GM12878 (cell line): ENCODE measurements around the gene ADGRL4. TPM values are rescaled to one million over a fixed set of nuclear protein-coding genes. Genes with fewer than 3 reads are reported as not detected.

Source experiments
- ATAC-seq: fragments of 200-7000 bp; cut with Tn5 transposase; 3 replicates; pipeline ENCODE4 v1.9.1; 2020; ENCODE audit warnings: mild to moderate bottlenecking, moderate library complexity
- BruUV-seq: library from RNA; stranded (reverse); fragments of 400-500 nt; replicated peaks from 2 replicates; lab custom pipeline; 2021; lab: Mats Ljungman, UMichigan
- CTCF ChIA-PET: fragments of 300-600 bp; sonication (Branson Sonifier 250); formaldehyde crosslinking; extraction: SDS; loops from one replicate; lab custom pipeline; 2021; ENCODE audit warnings: inconsistent platforms; lab: Yijun Ruan, JAX
- POLR2A ChIA-PET: fragments of 350-600 bp; formaldehyde crosslinking; extraction: SDS; loops from one replicate; lab custom pipeline; 2021; ENCODE audit warnings: inconsistent platforms; lab: Charles Lee
- RAD21 ChIA-PET: fragments of 300-600 bp; sonication (Branson Sonifier 250); formaldehyde crosslinking; loops from one replicate; lab custom pipeline; 2023; ENCODE audit warnings: antibody characterized with exemption; ENCODE audit not compliant: unreplicated experiment; lab: Charles Lee
- SMC1A ChIA-PET: fragments of 300-600 bp; sonication (Branson Sonifier 250); formaldehyde crosslinking; loops from one replicate; lab custom pipeline; 2023; ENCODE audit not compliant: unreplicated experiment, uncharacterized antibody; lab: Charles Lee
- DNase-seq: peaks from one replicate; pipeline ENCODE4 v3.0.0-alpha.2; 2011; ENCODE audit warnings: low read depth, low spot score
- FAIRE-seq: peaks from 3 replicates; lab custom pipeline; 2011; peaks lifted over from hg19 to GRCh38; lab: Jason Lieb, UNC
- H2AFZ ChIP-seq: 2 replicates; pipeline ENCODE4 v1.6.0; 2011; ENCODE audit warnings: low read depth, low read length, control low read depth; ENCODE audit not compliant: control insufficient read depth
- H3K27ac ChIP-seq: 2 replicates; pipeline ENCODE4 v1.5.1; 2011; ENCODE audit warnings: control low read depth; ENCODE audit not compliant: control insufficient read depth, insufficient read depth
- H3K27me3 ChIP-seq, 2 experiments: replicated peaks in 1 of 2; 2 replicates each; pipeline versions ENCODE4 v1.6.0 to v1.6.1; 2011; ENCODE audit warnings: low read length in 1 of 2; ENCODE audit not compliant: control insufficient read depth in 2 of 2, insufficient read depth in 2 of 2
- H3K36me3 ChIP-seq, 2 experiments: 2 replicates each; pipeline ENCODE4 v1.5.1; 2011; ENCODE audit warnings: low read length in 1 of 2; ENCODE audit not compliant: control insufficient read depth in 2 of 2, insufficient read depth in 2 of 2
- H3K4me1 ChIP-seq: 2 replicates; pipeline ENCODE4 v1.6.1; 2011; ENCODE audit warnings: mild to moderate bottlenecking, low read length, moderate library complexity, mixed read lengths; ENCODE audit not compliant: control insufficient read depth, insufficient read depth
- H3K4me2 ChIP-seq: 2 replicates; pipeline ENCODE4 v1.6.0; 2011; ENCODE audit warnings: control low read depth; ENCODE audit not compliant: control insufficient read depth, insufficient read depth
- H3K4me3 ChIP-seq: fragments of 200-600 bp; sonication (generic); 2 replicates; pipeline ENCODE4 v1.5.1; 2016
- H3K79me2 ChIP-seq: 2 replicates; pipeline ENCODE4 v1.6.0; 2011; ENCODE audit warnings: low read length; ENCODE audit not compliant: control insufficient read depth, insufficient read depth
- H3K9ac ChIP-seq: 2 replicates; pipeline ENCODE4 v1.8.0; 2011; ENCODE audit warnings: low read length, control low read depth, mixed read lengths; ENCODE audit not compliant: control insufficient read depth, insufficient read depth
- H3K9me3 ChIP-seq: replicated peaks from 3 replicates; pipeline ENCODE4 v1.5.1; 2011; ENCODE audit warnings: mild to moderate bottlenecking, low read length; ENCODE audit not compliant: control insufficient read depth, insufficient read depth
- H4K20me1 ChIP-seq: 2 replicates; pipeline ENCODE4 v1.6.0; 2011; ENCODE audit not compliant: control insufficient read depth, insufficient read depth
- ATF2 ChIP-seq: IDR thresholded peaks from 2 replicates; pipeline ENCODE4 v1.6.1; 2012; ENCODE audit warnings: low read length, inconsistent platforms
- BACH1 ChIP-seq: fragments of 450-650 bp; IDR thresholded peaks from 2 replicates; pipeline ENCODE4 v1.6.1; 2017; ENCODE audit warnings: mild to moderate bottlenecking, borderline replicate concordance
- BCL11A ChIP-seq: IDR thresholded peaks from 2 replicates; pipeline ENCODE4 v1.6.1; 2011; ENCODE audit warnings: low read depth, low read length
- BCLAF1 ChIP-seq: fragments of 450-650 bp; IDR thresholded peaks from 2 replicates; pipeline ENCODE4 v1.6.1; 2017; ENCODE audit warnings: antibody characterized with exemption, mild to moderate bottlenecking, moderate library complexity
- CBFB ChIP-seq: IDR thresholded peaks from 2 replicates; pipeline ENCODE4 v1.6.1; 2016; ENCODE audit warnings: antibody characterized with exemption, low read depth
- CTCF ChIP-seq, 3 experiments: IDR thresholded peaks in 2 of 3; conservative IDR thresholded peaks in 1 of 3; 2 replicates each; pipeline ENCODE4 v1.5.1; 2011; ENCODE audit warnings: low read depth in 3 of 3, low read length in 3 of 3, mild to moderate bottlenecking in 3 of 3, control low read depth in 2 of 3, moderate library complexity in 2 of 3, inconsistent platforms in 1 of 3, mixed read lengths in 1 of 3; ENCODE audit not compliant: control insufficient read depth in 2 of 3, insufficient read depth in 1 of 3; ENCODE audit errors: extremely low read depth in 1 of 3
- EP300 ChIP-seq, 2 experiments: fragments of 150-350 bp in 1 of 2; IDR thresholded peaks; 2 replicates each; pipeline ENCODE4 v1.6.1; 2011 to 2012; ENCODE audit warnings: low read depth in 2 of 2, low read length in 2 of 2, borderline replicate concordance in 1 of 2, improper control_type of control experiment in 1 of 2, inconsistent platforms in 1 of 2; ENCODE audit not compliant: control insufficient read depth in 1 of 2
- HDAC2 ChIP-seq: fragments of 200-600 bp; sonication (generic); IDR thresholded peaks from 2 replicates; pipeline ENCODE4 v1.6.1; 2017
- IRF5 ChIP-seq: fragments of 450-650 bp; IDR thresholded peaks from 2 replicates; pipeline ENCODE4 v1.6.1; 2017; ENCODE audit warnings: borderline replicate concordance
- MEF2A ChIP-seq: IDR thresholded peaks from 2 replicates; pipeline ENCODE4 v1.6.1; 2011; ENCODE audit warnings: low read depth, mild to moderate bottlenecking, low read length, moderate library complexity; ENCODE audit not compliant: insufficient read depth
- MLLT1 ChIP-seq: fragments of 450-650 bp; IDR thresholded peaks from 2 replicates; pipeline ENCODE4 v1.6.1; 2016; ENCODE audit warnings: mild to moderate bottlenecking
- SRF ChIP-seq, 2 experiments: IDR thresholded peaks; 2 replicates each; pipeline ENCODE4 v1.6.1; 2011; ENCODE audit warnings: low read depth in 2 of 2, low read length in 2 of 2, mild to moderate bottlenecking in 1 of 2, moderate library complexity in 1 of 2
- WRNIP1 ChIP-seq: IDR thresholded peaks from 2 replicates; pipeline ENCODE4 v1.6.1; 2011; ENCODE audit warnings: low read depth, low read length, improper control_type of control experiment, borderline replicate concordance
- WGBS: methylation state at CpG from one replicate; pipeline ENCODE4 v1.1.6; 2016; ENCODE audit warnings: low lambda C conversion rate; ENCODE audit not compliant: insufficient replicate concordance, insufficient coverage; ENCODE audit errors: missing lambda C conversion rate; 5-methylcytosine and 5-hydroxymethylcytosine counted together
- in situ Hi-C: fragments of 300-500 bp; cut with MboI; formaldehyde crosslinking; loops from 9 replicates; pipeline ENCODE4 v1.14.3; 2018; ENCODE audit warnings: mixed read lengths
- intact Hi-C: fragments of 100-400 bp; cut with micrococcal nuclease; formaldehyde crosslinking; loops from one replicate; pipeline ENCODE4 v1.14.2; 2022; ENCODE audit not compliant: unreplicated experiment
- polyA plus RNA-seq, 11 experiments: library from polyadenylated mRNA; depleted of rRNA in 4 of 11; unstranded in 6 of 11; stranded (reverse) in 5 of 11; fragments of >200 nt; fragmentation: Nextera tagmentation in 4 of 11; fragmentation: Illumina TruSeq in 1 of 11; extraction: Ambion mirVana in 4 of 11; extraction: Trizol in 1 of 11; gene quantifications; 1 replicate in 1 of 11; 2 replicates in 10 of 11; pipeline versions ENCODE4 v1.2.1 to v1.2.3, GENCODE V29; 2011 to 2016; ENCODE audit warnings: inconsistent platforms in 2 of 11, missing spikeins in 2 of 11, low read depth in 1 of 11
- total RNA-seq, 4 experiments: library from RNA; depleted of rRNA in 3 of 4; stranded (reverse); fragments of >200 nt in 3 of 4; fragmentation: Illumina TruSeq in 1 of 4; extraction: Trizol in 1 of 4; gene quantifications; 2 replicates each; pipeline versions ENCODE4 v1.2.1 to v1.2.3, GENCODE V29; 2013 to 2021

The ADGRL4 gene
- total and polyA plus RNA-seq, 10 of the 15 experiments (the other 5 are each of a cell fraction or from before 2014, with no cell fraction given): not detected

DNA sequence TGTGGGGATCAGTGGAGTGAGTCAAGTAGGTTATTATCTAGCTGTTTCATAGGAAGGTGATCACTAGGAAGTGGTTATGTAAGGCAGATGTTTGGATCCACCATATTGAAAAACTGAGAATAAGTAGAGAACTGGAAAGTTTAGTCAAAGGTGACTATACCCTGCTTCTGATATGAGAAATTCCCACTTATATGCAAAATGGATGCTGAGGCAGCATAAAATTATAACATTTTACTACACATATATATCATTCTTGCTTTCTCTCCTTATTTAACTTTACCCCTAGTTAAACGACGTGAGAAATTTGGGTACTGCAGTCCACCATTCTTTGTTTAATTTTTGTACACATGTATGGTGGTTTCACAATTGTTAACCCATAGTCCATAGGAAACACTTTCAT lies 142.4 kb downstream of the ADGRL4 start:
- H4K20me1 ChIP-seq: no peaks in the 10 kb centered on the region
- H3K4me3 ChIP-seq: no peak overlapping the region
- no peaks in the 10 kb centered on the region for H3K27me3 ChIP-seq
- no peaks in the 10 kb centered on the region for H3K36me3 ChIP-seq
- intact Hi-C loops: no loop called here
- DNase-seq (no peak), ATAC-seq (no peak), FAIRE-seq (no peak)
- WGBS: 54% methylated on average over 2 of the region's 2 CpGs
- POLR2A ChIA-PET: no interaction called here
- no peak overlapping the region for H2AFZ ChIP-seq
- H3K9me3 ChIP-seq: no peaks in the 10 kb centered on the region
- no peaks in the 10 kb centered on the region for H3K79me2 ChIP-seq
- no peaks in the 10 kb centered on the region for H3K4me1 ChIP-seq
- no TSS peak for BruUV-seq
- no peak overlapping the region for H3K4me2 ChIP-seq
- in situ Hi-C loops: no loop called here
- no peak overlapping the region for H3K27ac ChIP-seq
- RAD21 ChIA-PET: no interaction called here
- H3K9ac ChIP-seq: no peak overlapping the region
- CTCF ChIA-PET: no interaction called here
- SMC1A ChIA-PET: no interaction called here
- TF ChIP-seq EP300 (IDR thresholded peaks at IDR 0.05; ENCODE audit: borderline replicate concordance in 1 of 2, control insufficient read depth in 1 of 2, low read depth in 2 of 2, low read length in 2 of 2) (no peak), ATF2 (no peak), BCL11A (no peak), BCLAF1 (no peak), CBFB (no peak), SRF (IDR thresholded peaks at IDR 0.05; ENCODE audit: low read depth in 2 of 2, low read length in 2 of 2) (no peak), MEF2A (no peak), IRF5 (no peak), CTCF (IDR thresholded peaks at IDR 0.05 in 2 of 3, conservative IDR thresholded peaks at IDR 0.05 in 1 of 3; ENCODE audit: control insufficient read depth in 2 of 3, extremely low read depth in 1 of 3, insufficient read depth in 1 of 3, low read depth in 3 of 3, low read length in 3 of 3) (no peak), MLLT1 (no peak), WRNIP1 (no peak), HDAC2 (no peak), BACH1 (no peak)
